K562 (cell line): ENCODE results near the gene LRRC4C. TPM values are rescaled to one million over a fixed set of nuclear protein-coding genes. Genes with fewer than 3 reads are reported as not detected.

Experiments
- ATAC-seq: fragments of 200-7000 bp; cut with Tn5 transposase; 3 replicates; pipeline ENCODE4 v1.9.1; 2020; ENCODE audit warnings: moderate library complexity
- BruUV-seq: library from RNA; stranded (reverse); fragments of 400-500 nt; replicated peaks from 2 replicates; lab custom pipeline; 2021; lab: Mats Ljungman, UMichigan
- CTCF ChIA-PET: fragments of 300-600 bp; formaldehyde crosslinking; extraction: SDS; loops from one replicate; lab custom pipeline; 2021; ENCODE audit warnings: low intra/inter-chr PET ratio; lab: Yijun Ruan, JAX
- POLR2A ChIA-PET: fragments of 300-600, 350-650 bp; sonication (Branson Sonifier 250); formaldehyde crosslinking; extraction: SDS; loops from one replicate; lab custom pipeline; 2021; ENCODE audit warnings: antibody characterized with exemption, inconsistent platforms; lab: Yijun Ruan, JAX
- DNase-seq, 4 experiments: peaks; one replicate each; pipeline versions ENCODE4 v3.0.0 to v3.0.0-alpha.2; 2011 to 2018; ENCODE audit warnings: low spot score in 3 of 4, mixed read lengths in 3 of 4; ENCODE audit errors: extremely low read depth in 1 of 4
- FAIRE-seq: peaks from 2 replicates; lab custom pipeline; 2011; peaks lifted over from hg19 to GRCh38; lab: Jason Lieb, UNC
- H2AFZ ChIP-seq: 2 replicates; pipeline ENCODE4 v1.6.0; 2011; ENCODE audit warnings: low read depth, low read length, control low read depth, inconsistent platforms
- H3K27ac ChIP-seq: fragments of 200-600 bp; 3 replicates; pipeline ENCODE4 v1.8.0; 2011; ENCODE audit warnings: low read depth, mild to moderate bottlenecking, control low read depth, inconsistent platforms, low read length, moderate library complexity, mixed read lengths; ENCODE audit errors: extremely low read depth
- H3K27me3 ChIP-seq, 2 experiments: fragments of 300-600 bp in 1 of 2; 2 replicates in 1 of 2; 3 replicates in 1 of 2; pipeline versions ENCODE4 v1.6.0 to v1.8.0; 2011; ENCODE audit warnings: inconsistent platforms in 2 of 2, low read length in 2 of 2, mild to moderate bottlenecking in 1 of 2, mixed read lengths in 1 of 2, moderate library complexity in 1 of 2; ENCODE audit not compliant: control insufficient read depth in 2 of 2, insufficient read depth in 2 of 2
- H3K36me3 ChIP-seq: fragments of 300-600 bp; 3 replicates; pipeline ENCODE4 v1.8.0; 2011; ENCODE audit warnings: mild to moderate bottlenecking, low read length, inconsistent platforms; ENCODE audit not compliant: control insufficient read depth, insufficient read depth
- H3K4me1 ChIP-seq, 2 experiments: fragments of 200-600 bp in 1 of 2; replicated peaks in 1 of 2; 2 replicates in 1 of 2; 3 replicates in 1 of 2; pipeline versions ENCODE4 v1.5.1 to v1.8.0; 2011; ENCODE audit warnings: inconsistent platforms in 2 of 2, low read length in 2 of 2, mild to moderate bottlenecking in 1 of 2, mixed read lengths in 1 of 2, moderate library complexity in 1 of 2; ENCODE audit not compliant: control insufficient read depth in 2 of 2, insufficient read depth in 2 of 2
- H3K4me2 ChIP-seq: 2 replicates; pipeline ENCODE4 v1.6.1; 2011; ENCODE audit warnings: low read length, control low read depth, inconsistent platforms, mixed read lengths; ENCODE audit not compliant: insufficient read depth
- H3K4me3 ChIP-seq: fragments of 200-600 bp; sonication (generic), shearing (Covaris generic); 2 replicates; pipeline ENCODE4 v1.5.1; 2016; ENCODE audit warnings: control low read depth, inconsistent platforms
- H3K79me2 ChIP-seq: fragments of 200-600 bp; 3 replicates; pipeline ENCODE4 v1.8.0; 2011; ENCODE audit warnings: low read length, inconsistent platforms; ENCODE audit not compliant: control insufficient read depth, insufficient read depth
- H3K9ac ChIP-seq, 2 experiments: 2 replicates each; pipeline versions ENCODE4 v1.6.0 to v1.6.1; 2011; ENCODE audit warnings: low read depth in 2 of 2, low read length in 2 of 2, control low read depth in 1 of 2, inconsistent platforms in 1 of 2, mild to moderate bottlenecking in 1 of 2, mixed read lengths in 1 of 2; ENCODE audit not compliant: insufficient read depth in 1 of 2
- H3K9me1 ChIP-seq: one replicate; pipeline ENCODE4 v1.6.0; 2011; ENCODE audit warnings: inconsistent platforms, mild to moderate bottlenecking, low read length, moderate library complexity; ENCODE audit not compliant: control insufficient read depth, insufficient read depth
- H3K9me3 ChIP-seq: replicated peaks from 2 replicates; pipeline ENCODE4 v1.5.1; 2011; ENCODE audit warnings: low read depth, low read length, inconsistent platforms; ENCODE audit not compliant: control insufficient read depth, insufficient read depth
- H4K20me1 ChIP-seq: replicated peaks from 2 replicates; pipeline ENCODE4 v1.6.1; 2011; ENCODE audit warnings: low read length, inconsistent platforms, mixed read lengths; ENCODE audit not compliant: control insufficient read depth, insufficient read depth
- ATF7 ChIP-seq: fragments of 450-650 bp; IDR thresholded peaks from 2 replicates; pipeline ENCODE4 v1.7.1; 2014; ENCODE audit warnings: mild to moderate bottlenecking, moderate library complexity
- CTCF ChIP-seq, 3 experiments: IDR thresholded peaks in 2 of 3; conservative IDR thresholded peaks in 1 of 3; 2 replicates each; pipeline ENCODE4 v1.5.1; 2011 to 2012; ENCODE audit warnings: low read length in 3 of 3, mild to moderate bottlenecking in 3 of 3, control low read depth in 2 of 3, improper control_type of control experiment in 1 of 3, inconsistent platforms in 1 of 3, low read depth in 1 of 3, mixed read lengths in 1 of 3, moderate library complexity in 1 of 3; ENCODE audit not compliant: insufficient read depth in 2 of 3
- DEAF1 ChIP-seq: fragments of 450-650 bp; formaldehyde crosslinking; IDR thresholded peaks from 2 replicates; pipeline ENCODE4 v1.4.0; 2020; ENCODE audit warnings: mild to moderate bottlenecking, moderate library complexity
- FIP1L1 ChIP-seq: fragments of 200-400 bp; formaldehyde crosslinking; IDR thresholded peaks from 2 replicates; pipeline ENCODE4 v1.6.1; 2018; ENCODE audit warnings: mild to moderate bottlenecking, low read depth, low read length; ENCODE audit not compliant: poor library complexity, severe bottlenecking
- FOXP4 ChIP-seq: sonication (generic); formaldehyde crosslinking; IDR thresholded peaks from 2 replicates; pipeline ENCODE4 v1.8.0; 2022; ENCODE audit warnings: mild to moderate bottlenecking, missing genetic modification reagents, borderline replicate concordance
- FUS ChIP-seq: fragments of 200-400 bp; formaldehyde crosslinking; optimal IDR thresholded peaks from 2 replicates; pipeline ENCODE3; 2017; ENCODE audit warnings: low read depth, low read length
- NCOR1 ChIP-seq: fragments of 450-650 bp; IDR thresholded peaks from 2 replicates; pipeline ENCODE4 v1.6.1; 2016; ENCODE audit warnings: mild to moderate bottlenecking, moderate library complexity
- SETDB1 ChIP-seq: IDR thresholded peaks from one replicate; pipeline ENCODE4 v1.6.1; 2012; ENCODE audit warnings: low read length, control low read depth, inconsistent platforms
- XRCC3 ChIP-seq: fragments of 450-650 bp; IDR thresholded peaks from 2 replicates; pipeline ENCODE4 v1.6.1; 2017; ENCODE audit warnings: mild to moderate bottlenecking, moderate library complexity
- WGBS: fragments of 100-300 bp; shearing (Covaris generic); methylation state at CpG from one replicate; pipeline ENCODE4 v1.1.6; 2016; ENCODE audit warnings: low coverage, mixed read lengths; ENCODE audit not compliant: insufficient coverage; ENCODE audit errors: missing lambda C conversion rate; 5-methylcytosine and 5-hydroxymethylcytosine counted together
- in situ Hi-C: fragments of 300-500 bp; cut with MboI; formaldehyde crosslinking; loops from 4 replicates; pipeline ENCODE4 v1.15.0; 2018; ENCODE audit warnings: inconsistent platforms, mixed read lengths
- intact Hi-C: fragments of 100-400 bp; cut with micrococcal nuclease; formaldehyde crosslinking; loops from 2 replicates; pipeline ENCODE4 v1.14.2; 2022
- polyA plus RNA-seq, 8 experiments: library from polyadenylated mRNA; depleted of rRNA in 4 of 8; stranded (reverse) in 5 of 8; unstranded in 3 of 8; fragments of >200 nt; fragmentation: Nextera tagmentation in 2 of 8; fragmentation: Illumina TruSeq in 1 of 8; extraction: Ambion mirVana in 2 of 8; extraction: Trizol in 1 of 8; gene quantifications; 2 replicates each; pipeline versions ENCODE4 v1.2.1 to v1.2.3, GENCODE V29; 2011 to 2014; ENCODE audit warnings: inconsistent platforms in 1 of 8, missing spikeins in 1 of 8
- total RNA-seq, 7 experiments: library from RNA; depleted of rRNA in 6 of 7; stranded (reverse); fragments of >200 nt in 6 of 7; fragmentation: Illumina TruSeq in 2 of 7; extraction: Trizol in 2 of 7; gene quantifications; 2 replicates each; pipeline versions ENCODE4 v1.2.1 to v1.2.3, GENCODE V29; 2011 to 2021; ENCODE audit warnings: low replicate concordance in 1 of 7
- TF ChIP-seq, protein P1 (sequence below): fragments of 250-450 bp; sonication (Bioruptor Pico); IDR thresholded peaks from 2 replicates; pipeline ENCODE4 v1.5.0; 2022; ENCODE audit warnings: mild to moderate bottlenecking
- TF ChIP-seq, protein P2 (sequence below): fragments of 450-650 bp; IDR thresholded peaks from 2 replicates; pipeline ENCODE4 v1.7.0; 2016; ENCODE audit warnings: borderline replicate concordance

Gene LRRC4C
- total and polyA plus RNA-seq, 9 of the 15 experiments (the other 6 are each of a cell fraction or from before 2014, with no cell fraction given) = not detected

GRCh38 chr11:41245184-41245583 is 214.3 kb downstream of the LRRC4C start:
- no peaks in the 10 kb centered on the region for H3K79me2 ChIP-seq
- H3K9me1 ChIP-seq = no peaks in the 10 kb centered on the region
- H3K4me2 ChIP-seq = no peak overlapping the region
- WGBS = 0% methylated on average over 7 of the region's 10 CpGs
- FAIRE-seq (no peak), DNase-seq (no peak), ATAC-seq (no peak)
- H2AFZ ChIP-seq = no peak overlapping the region
- in situ Hi-C loops = no loop called here
- no peak for TF ChIP-seq NCOR1
- TF ChIP-seq ATF7 = no peak
- TF ChIP-seq XRCC3 = no peak
- TF ChIP-seq, protein P1, sequence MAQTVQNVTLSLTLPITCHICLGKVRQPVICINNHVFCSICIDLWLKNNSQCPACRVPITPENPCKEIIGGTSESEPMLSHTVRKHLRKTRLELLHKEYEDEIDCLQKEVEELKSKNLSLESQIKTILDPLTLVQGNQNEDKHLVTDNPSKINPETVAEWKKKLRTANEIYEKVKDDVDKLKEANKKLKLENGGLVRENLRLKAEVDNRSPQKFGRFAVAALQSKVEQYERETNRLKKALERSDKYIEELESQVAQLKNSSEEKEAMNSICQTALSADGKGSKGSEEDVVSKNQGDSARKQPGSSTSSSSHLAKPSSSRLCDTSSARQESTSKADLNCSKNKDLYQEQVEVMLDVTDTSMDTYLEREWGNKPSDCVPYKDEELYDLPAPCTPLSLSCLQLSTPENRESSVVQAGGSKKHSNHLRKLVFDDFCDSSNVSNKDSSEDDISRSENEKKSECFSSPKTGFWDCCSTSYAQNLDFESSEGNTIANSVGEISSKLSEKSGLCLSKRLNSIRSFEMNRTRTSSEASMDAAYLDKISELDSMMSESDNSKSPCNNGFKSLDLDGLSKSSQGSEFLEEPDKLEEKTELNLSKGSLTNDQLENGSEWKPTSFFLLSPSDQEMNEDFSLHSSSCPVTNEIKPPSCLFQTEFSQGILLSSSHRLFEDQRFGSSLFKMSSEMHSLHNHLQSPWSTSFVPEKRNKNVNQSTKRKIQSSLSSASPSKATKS = no peak
- TF ChIP-seq FUS = no peak
- TF ChIP-seq FIP1L1 = no peak
- TF ChIP-seq DEAF1 = no peak
- TF ChIP-seq FOXP4 = no peak
- no peak for TF ChIP-seq CTCF (IDR thresholded peaks at IDR 0.05 in 2 of 3, conservative IDR thresholded peaks at IDR 0.05 in 1 of 3; ENCODE audit: insufficient read depth in 2 of 3, low read depth in 1 of 3, low read length in 3 of 3)
- TF ChIP-seq SETDB1 = no peak
- TF ChIP-seq, protein P2, sequence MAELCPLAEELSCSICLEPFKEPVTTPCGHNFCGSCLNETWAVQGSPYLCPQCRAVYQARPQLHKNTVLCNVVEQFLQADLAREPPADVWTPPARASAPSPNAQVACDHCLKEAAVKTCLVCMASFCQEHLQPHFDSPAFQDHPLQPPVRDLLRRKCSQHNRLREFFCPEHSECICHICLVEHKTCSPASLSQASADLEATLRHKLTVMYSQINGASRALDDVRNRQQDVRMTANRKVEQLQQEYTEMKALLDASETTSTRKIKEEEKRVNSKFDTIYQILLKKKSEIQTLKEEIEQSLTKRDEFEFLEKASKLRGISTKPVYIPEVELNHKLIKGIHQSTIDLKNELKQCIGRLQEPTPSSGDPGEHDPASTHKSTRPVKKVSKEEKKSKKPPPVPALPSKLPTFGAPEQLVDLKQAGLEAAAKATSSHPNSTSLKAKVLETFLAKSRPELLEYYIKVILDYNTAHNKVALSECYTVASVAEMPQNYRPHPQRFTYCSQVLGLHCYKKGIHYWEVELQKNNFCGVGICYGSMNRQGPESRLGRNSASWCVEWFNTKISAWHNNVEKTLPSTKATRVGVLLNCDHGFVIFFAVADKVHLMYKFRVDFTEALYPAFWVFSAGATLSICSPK = no peak
- H3K9ac ChIP-seq = no peak overlapping the region
- BruUV-seq = no TSS peak
- H3K4me3 ChIP-seq = no peak overlapping the region
- POLR2A ChIA-PET = no interaction called here
- no peaks in the 10 kb centered on the region for H3K4me1 ChIP-seq
- intact Hi-C loops = no loop called here
- no peaks in the 10 kb centered on the region for H3K36me3 ChIP-seq
- H4K20me1 ChIP-seq = no peaks in the 10 kb centered on the region
- CTCF ChIA-PET = no interaction called here
- no peak overlapping the region for H3K27ac ChIP-seq
- no peaks in the 10 kb centered on the region for H3K27me3 ChIP-seq
- H3K9me3 ChIP-seq = no peaks in the 10 kb centered on the region
